ENCODE measurements around the gene COL12A1. TPM values are rescaled to one million over a fixed set of nuclear protein-coding genes. Genes with fewer than 3 reads are reported as not detected.

The COL12A1 gene
- total and polyA plus RNA-seq, 2 donors (not counting 1 experiment from before 2014, with no cell fraction given), result not detected

- POLR2A ChIA-PET, result no interaction called here
- Mint-ChIP-seq H3K4me1 (no peaks in the 10 kb centered on the region), H3K9me3 (ENCODE audit: insufficient read depth) (no peaks in the 10 kb centered on the region)
Measured at GRCh38 chr6:75116946-75117345, 88.9 kb downstream of the COL12A1 start.

DNA sequence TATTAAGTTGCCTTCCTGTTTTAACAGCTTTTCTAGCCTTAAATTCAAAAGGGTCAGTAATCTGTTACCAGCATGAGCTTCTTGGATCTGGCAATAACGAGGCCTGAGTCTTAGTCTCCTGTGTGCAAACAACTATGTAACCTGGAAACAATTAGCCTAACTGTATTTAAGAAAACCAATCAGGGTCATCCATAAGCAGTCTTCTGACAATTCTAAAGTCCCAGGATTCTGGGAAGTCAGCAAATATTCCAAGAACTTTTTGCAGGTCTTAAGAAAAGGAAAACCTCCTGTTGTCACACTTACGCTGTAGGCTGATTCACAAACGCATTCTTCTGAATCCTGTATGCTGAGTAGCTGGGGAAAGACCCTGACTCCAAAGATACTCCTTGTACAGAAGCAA is 90.4 kb downstream of the COL12A1 start:
- no peaks in the 10 kb centered on the region for H3K27me3 Mint-ChIP-seq

More at GRCh38 chr6:75116946-75117345, 88.9 kb downstream of the COL12A1 start:
- Mint-ChIP-seq H3K27me3 (no peaks in the 10 kb centered on the region), H3K27ac (no peak overlapping the region), H3K4me3 (no peak overlapping the region)
- H3K9ac ChIP-seq (ENCODE audit: low read length), result no peak overlapping the region
- H3K9me3 ChIP-seq (ENCODE audit: control extremely low read depth in 1 of 3, control insufficient read depth in 2 of 3, insufficient read depth in 1 of 3, low read length in 2 of 3), result no peaks in the 10 kb centered on the region
- intact Hi-C loops (cut with micrococcal nuclease), result no loop called here
- ATAC-seq (ENCODE audit: low read depth) (no peak), DNase-seq (no peak)
- H3K4me2 ChIP-seq (replicated peaks; ENCODE audit: low read depth, low read length, poor library complexity, severe bottlenecking), result no peak overlapping the region
- H3K27me3 ChIP-seq (replicated peaks in 1 of 4; ENCODE audit: control extremely low read depth in 1 of 4, control insufficient read depth in 3 of 4, insufficient read depth in 4 of 4, low read length in 3 of 4), result no peaks in the 10 kb centered on the region
- no peaks in the 10 kb centered on the region for H4K20me1 ChIP-seq (ENCODE audit: control insufficient read depth, insufficient read depth, low read length, poor library complexity, severe bottlenecking)
- WGBS (ENCODE audit: insufficient coverage), result 100% methylated on average over 1 of the region's 3 CpGs
- H3K4me1 ChIP-seq (ENCODE audit: control insufficient read depth in 2 of 2, insufficient read depth in 2 of 2, low read length in 2 of 2), result no peaks in the 10 kb centered on the region
- TF ChIP-seq EZH2 (IDR thresholded peaks at IDR 0.05; ENCODE audit: borderline replicate concordance, insufficient read depth, low read depth, low read length, poor library complexity, severe bottlenecking), result no peak
- TF ChIP-seq, protein P1, sequence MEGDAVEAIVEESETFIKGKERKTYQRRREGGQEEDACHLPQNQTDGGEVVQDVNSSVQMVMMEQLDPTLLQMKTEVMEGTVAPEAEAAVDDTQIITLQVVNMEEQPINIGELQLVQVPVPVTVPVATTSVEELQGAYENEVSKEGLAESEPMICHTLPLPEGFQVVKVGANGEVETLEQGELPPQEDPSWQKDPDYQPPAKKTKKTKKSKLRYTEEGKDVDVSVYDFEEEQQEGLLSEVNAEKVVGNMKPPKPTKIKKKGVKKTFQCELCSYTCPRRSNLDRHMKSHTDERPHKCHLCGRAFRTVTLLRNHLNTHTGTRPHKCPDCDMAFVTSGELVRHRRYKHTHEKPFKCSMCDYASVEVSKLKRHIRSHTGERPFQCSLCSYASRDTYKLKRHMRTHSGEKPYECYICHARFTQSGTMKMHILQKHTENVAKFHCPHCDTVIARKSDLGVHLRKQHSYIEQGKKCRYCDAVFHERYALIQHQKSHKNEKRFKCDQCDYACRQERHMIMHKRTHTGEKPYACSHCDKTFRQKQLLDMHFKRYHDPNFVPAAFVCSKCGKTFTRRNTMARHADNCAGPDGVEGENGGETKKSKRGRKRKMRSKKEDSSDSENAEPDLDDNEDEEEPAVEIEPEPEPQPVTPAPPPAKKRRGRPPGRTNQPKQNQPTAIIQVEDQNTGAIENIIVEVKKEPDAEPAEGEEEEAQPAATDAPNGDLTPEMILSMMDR (IDR thresholded peaks at IDR 0.05), result no peak
- no peaks in the 10 kb centered on the region for H3K79me2 ChIP-seq (ENCODE audit: control insufficient read depth, insufficient read depth, low read length)
- no peak overlapping the region for H2AFZ ChIP-seq (ENCODE audit: insufficient read depth, low read depth, low read length, poor library complexity, severe bottlenecking)
- CTCF ChIA-PET, result no interaction called here
- no peaks in the 10 kb centered on the region for H3K36me3 ChIP-seq (replicated peaks in 1 of 2; ENCODE audit: control extremely low read depth in 1 of 2, control insufficient read depth in 1 of 2, extremely low read depth in 1 of 2, insufficient read depth in 2 of 2, low read length in 1 of 2)
- H3K27ac ChIP-seq (ENCODE audit: low read length in 2 of 2), result no peak overlapping the region
- no peak overlapping the region for H3K4me3 ChIP-seq (ENCODE audit: control extremely low read depth in 1 of 5, extremely low read depth in 1 of 5, insufficient read depth in 1 of 5, low read depth in 2 of 5, low read length in 4 of 5)

More for the DNA sequence above, 90.4 kb downstream of the COL12A1 start:
- no peak overlapping the region for H3K4me3 Mint-ChIP-seq
- H3K79me2 ChIP-seq (ENCODE audit: control insufficient read depth, insufficient read depth, low read length), result no peaks in the 10 kb centered on the region
- intact Hi-C loops (cut with micrococcal nuclease), result no loop called here
- no peaks in the 10 kb centered on the region for H4K20me1 ChIP-seq (ENCODE audit: control insufficient read depth, insufficient read depth, low read length, poor library complexity, severe bottlenecking)
- 92% methylated on average over 2 of the region's 3 CpGs for WGBS (ENCODE audit: insufficient coverage)
- no peaks in the 10 kb centered on the region for H3K4me1 ChIP-seq (ENCODE audit: control insufficient read depth in 2 of 2, insufficient read depth in 2 of 2, low read length in 2 of 2)
- no peak overlapping the region for H3K9ac ChIP-seq (ENCODE audit: low read length)
- DNase-seq, result no peak
- H2AFZ ChIP-seq (ENCODE audit: insufficient read depth, low read depth, low read length, poor library complexity, severe bottlenecking), result no peak overlapping the region
- H3K4me2 ChIP-seq (replicated peaks; ENCODE audit: low read depth, low read length, poor library complexity, severe bottlenecking), result no peak overlapping the region
- no peak overlapping the region for H3K27ac Mint-ChIP-seq
- no peak overlapping the region for H3K27ac ChIP-seq (ENCODE audit: low read length in 2 of 2)
- no peaks in the 10 kb centered on the region for H3K36me3 ChIP-seq (replicated peaks in 1 of 2; ENCODE audit: control extremely low read depth in 1 of 2, control insufficient read depth in 1 of 2, extremely low read depth in 1 of 2, insufficient read depth in 2 of 2, low read length in 1 of 2)
- no peaks in the 10 kb centered on the region for H3K9me3 ChIP-seq (ENCODE audit: control extremely low read depth in 1 of 3, control insufficient read depth in 2 of 3, insufficient read depth in 1 of 3, low read length in 2 of 3)
- POLR2A ChIA-PET, result no interaction called here
- no peak for TF ChIP-seq EZH2 (IDR thresholded peaks at IDR 0.05; ENCODE audit: borderline replicate concordance, insufficient read depth, low read depth, low read length, poor library complexity, severe bottlenecking)
- TF ChIP-seq, protein P1 (IDR thresholded peaks at IDR 0.05), result no peak
- CTCF ChIA-PET, result no interaction called here
- no peak overlapping the region for H3K4me3 ChIP-seq (ENCODE audit: control extremely low read depth in 1 of 5, extremely low read depth in 1 of 5, insufficient read depth in 1 of 5, low read depth in 2 of 5, low read length in 4 of 5)
- H3K4me1 Mint-ChIP-seq, result no peaks in the 10 kb centered on the region
- H3K27me3 ChIP-seq (replicated peaks in 1 of 4; ENCODE audit: control extremely low read depth in 1 of 4, control insufficient read depth in 3 of 4, insufficient read depth in 4 of 4, low read length in 3 of 4), result no peaks in the 10 kb centered on the region
- no peaks in the 10 kb centered on the region for H3K9me3 Mint-ChIP-seq (ENCODE audit: insufficient read depth)
- ATAC-seq (ENCODE audit: low read depth), result no peak

All from B cell (primary cell).